BJ (cell line): Measurements from ENCODE around the gene COX20. TPM values are rescaled to one million over a fixed set of nuclear protein-coding genes. Genes with fewer than 3 reads are reported as not detected.

Source experiments
- CTCF ChIA-PET: fragments of 350-600 bp; formaldehyde crosslinking; extraction: SDS; loops from one replicate; lab custom pipeline; 2021; ENCODE audit warnings: antibody characterized with exemption, inconsistent platforms; lab: Yijun Ruan, JAX
- POLR2A ChIA-PET: fragments of 300-600 bp; sonication (Branson Sonifier 250); formaldehyde crosslinking; extraction: SDS; loops from one replicate; lab custom pipeline; 2021; ENCODE audit warnings: antibody characterized with exemption; lab: Charles Lee
- DNase-seq: peaks from one replicate; pipeline ENCODE4 v3.0.0-alpha.2; 2011; ENCODE audit warnings: low read depth
- H3K27me3 ChIP-seq: 2 replicates; pipeline ENCODE4 v1.6.0; 2011; ENCODE audit warnings: low read length; ENCODE audit not compliant: control insufficient read depth, insufficient read depth
- H3K36me3 ChIP-seq: 2 replicates; pipeline ENCODE4 v1.5.1; 2011; ENCODE audit warnings: low read length; ENCODE audit not compliant: control insufficient read depth, insufficient read depth
- H3K4me3 ChIP-seq: 2 replicates; pipeline ENCODE4 v1.5.1; 2011; ENCODE audit warnings: low read depth, mild to moderate bottlenecking, control low read depth, low read length
- CTCF ChIP-seq: IDR thresholded peaks from 2 replicates; pipeline ENCODE4 v1.5.1; 2011; ENCODE audit warnings: low read depth, mild to moderate bottlenecking, control low read depth, inconsistent platforms, low read length, moderate library complexity; ENCODE audit not compliant: insufficient read depth
- polyA plus RNA-seq: library from polyadenylated mRNA; depleted of rRNA; stranded (reverse); fragments of >200 nt; gene quantifications from 2 replicates; pipeline ENCODE4 v1.2.3, GENCODE V29; 2011

Gene COX20
- polyA plus RNA-seq, 1 experiment = 12.1 TPM

DNA sequence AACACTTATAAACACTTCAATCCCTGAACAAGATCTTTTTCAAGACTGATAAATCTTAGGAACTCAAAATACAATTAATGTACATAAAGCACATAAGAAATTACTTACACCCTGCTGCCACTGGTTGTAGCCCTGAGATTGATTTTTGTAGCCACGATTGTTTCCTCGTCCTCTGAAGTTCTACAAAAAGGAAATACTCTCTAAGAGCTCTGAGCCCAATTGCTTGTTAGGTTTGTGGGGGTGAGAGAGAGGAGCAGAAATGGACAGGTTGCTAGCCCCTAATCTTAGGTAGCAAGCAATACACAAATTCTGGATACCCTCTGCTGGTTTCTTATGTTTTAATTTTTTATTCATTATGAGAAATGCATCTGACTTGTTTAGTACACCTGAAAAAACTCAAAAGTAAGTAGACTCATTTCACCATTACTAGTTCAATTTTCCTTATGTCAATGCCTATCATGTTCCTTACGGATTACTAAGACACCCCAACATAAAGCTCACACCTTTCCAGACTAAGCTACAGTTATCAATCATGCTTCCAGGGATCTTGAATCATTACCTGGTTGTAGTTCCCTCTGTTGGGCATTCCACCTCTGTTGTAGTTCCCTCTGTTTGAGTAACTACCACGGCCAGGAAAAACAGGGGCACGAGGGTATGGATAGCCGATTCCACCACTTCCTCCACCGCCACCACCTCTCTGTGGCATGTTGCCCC, 19.6 kb downstream of the COX20 start:
- peaks cover 25% of the 10 kb centered on the region for H3K36me3 ChIP-seq

GRCh38 chr1:244857761-244858160, 22.3 kb downstream of the COX20 start:
- ChIA-PET CTCF (no interaction called here), POLR2A (no interaction called here)
- peaks cover 20% of the 10 kb centered on the region for H3K36me3 ChIP-seq
- no peak overlapping the region for H3K4me3 ChIP-seq
- no peak for DNase-seq
- no peaks in the 10 kb centered on the region for H3K27me3 ChIP-seq
- TF ChIP-seq CTCF = no peak

More for the DNA sequence above, 19.6 kb downstream of the COX20 start:
- H3K27me3 ChIP-seq = no peaks in the 10 kb centered on the region
- CTCF ChIA-PET = no interaction called here
- no peak for TF ChIP-seq CTCF
- H3K4me3 ChIP-seq = no peak overlapping the region
- no peak for DNase-seq
- POLR2A ChIA-PET = no interaction called here

DNA sequence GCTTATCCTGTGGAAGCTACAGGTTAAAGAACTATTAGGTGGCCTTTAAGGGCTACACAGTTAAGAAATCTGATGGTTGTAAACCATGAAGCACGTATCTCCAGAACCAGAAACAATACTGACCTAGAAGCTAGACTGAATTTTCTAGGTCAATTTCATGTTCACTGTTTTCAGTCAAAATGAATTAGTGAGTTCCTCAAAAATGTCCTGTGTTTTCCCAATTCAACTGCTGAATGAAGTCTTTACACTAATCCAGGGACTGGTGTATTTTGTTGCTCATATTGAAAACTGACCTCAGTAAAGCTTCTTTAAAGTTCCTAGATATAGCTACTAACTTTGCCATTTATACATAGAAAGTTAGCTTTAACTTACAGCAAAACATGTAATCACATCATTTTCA, 22.9 kb downstream of the COX20 start:
- no peaks in the 10 kb centered on the region for H3K27me3 ChIP-seq
- CTCF ChIA-PET = no interaction called here
- H3K4me3 ChIP-seq = no peak overlapping the region
- no peak for DNase-seq
- POLR2A ChIA-PET = no interaction called here
- peaks cover 20% of the 10 kb centered on the region for H3K36me3 ChIP-seq
- TF ChIP-seq CTCF = no peak

DNA sequence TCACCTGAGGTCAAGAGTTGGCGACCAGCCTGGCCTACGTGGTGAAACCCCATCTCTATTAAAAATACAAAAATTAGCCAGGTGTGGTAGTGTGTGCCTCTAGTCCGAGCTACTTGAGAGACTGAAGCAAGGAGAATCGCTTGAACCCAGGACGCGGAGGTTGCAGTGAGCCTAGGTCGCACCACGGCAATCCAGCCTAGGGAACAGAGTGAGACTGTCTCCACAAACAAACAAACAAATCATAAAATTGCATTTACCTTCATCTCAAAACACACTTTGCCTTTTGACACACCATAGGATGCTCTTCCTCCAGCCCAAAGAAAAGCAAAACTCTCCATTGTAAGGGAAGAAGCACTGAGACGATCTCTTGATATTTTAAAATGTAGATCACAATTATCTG, 24.6 kb downstream of the COX20 start:
- Histone ChIP-seq H3K27me3 (no peaks in the 10 kb centered on the region), H3K4me3 (no peak overlapping the region), H3K36me3 (peaks cover 18% of the 10 kb centered on the region)
- TF ChIP-seq CTCF = no peak
- ChIA-PET POLR2A (no interaction called here), CTCF (no interaction called here)
- DNase-seq = no peak

- POLR2A ChIA-PET = no interaction called here
- no peak for TF ChIP-seq CTCF
- Histone ChIP-seq H3K27me3 (no peaks in the 10 kb centered on the region), H3K36me3 (peaks cover 11% of the 10 kb centered on the region), H3K4me3 (peak overlapping the region; percentile 63)
- DNase-seq = no peak
- CTCF ChIA-PET = interaction anchor here (1.3 to 1.5 kb wide), 3 partner anchors 10 to 182 kb away, joined by 4 to 6 read pairs (median 4); no protein-coding TSS in a partner anchor
These were observed 25.6 kb downstream of the COX20 start for GRCh38 chr1:244860914-244861610.
